Inferior parietal cortex (tissue), 1 donor: Measurements from ENCODE around the gene MMP3.

ENCODE experiments used
- DNase-seq: peaks from one replicate; pipeline ENCODE4 v3.0.0-alpha.2; 2016; ENCODE audit errors: extremely low spot score

The MMP3 gene

GRCh38 chr11:102831489-102832440, 11.6 kb downstream of the MMP3 start:
- DNase-seq = no peak

GRCh38 chr11:102831128-102831488, 12.3 kb downstream of the MMP3 start:
- DNase-seq = no peak

- DNase-seq = no peak
Measured at GRCh38 chr11:102830001-102830727, 13.2 kb downstream of the MMP3 start.

GRCh38 chr11:102829316-102830000, 14.0 kb downstream of the MMP3 start:
- no peak for DNase-seq

GRCh38 chr11:102824556-102824955, 18.9 kb downstream of the MMP3 start:
- no peak for DNase-seq

GRCh38 chr11:102819491-102819890, 23.9 kb downstream of the MMP3 start:
- DNase-seq = no peak

GRCh38 chr11:102813484-102813883, 29.9 kb downstream of the MMP3 start:
- no peak for DNase-seq

- DNase-seq = no peak
Measured at GRCh38 chr11:102812188-102812587, 31.2 kb downstream of the MMP3 start.

GRCh38 chr11:102810950-102811660, 32.3 kb downstream of the MMP3 start:
- DNase-seq = peak; percentile 21

- no peak for DNase-seq
Measured at GRCh38 chr11:102809971-102810370, 33.4 kb downstream of the MMP3 start.

- no peak for DNase-seq
Measured at GRCh38 chr11:102807921-102808320, 35.5 kb downstream of the MMP3 start.

GRCh38 chr11:102806296-102806695, 37.1 kb downstream of the MMP3 start:
- DNase-seq = no peak

- no peak for DNase-seq
Measured at GRCh38 chr11:102802341-102802740, 41.1 kb downstream of the MMP3 start.

- DNase-seq = no peak
Measured at GRCh38 chr11:102800767-102801166, 42.6 kb downstream of the MMP3 start.

GRCh38 chr11:102799681-102800340, 43.6 kb downstream of the MMP3 start:
- no peak for DNase-seq

- DNase-seq = no peak
Measured at GRCh38 chr11:102798012-102798746, 45.2 kb downstream of the MMP3 start, which contains the start of gene MMP1. Gene MMP1, minus strand, starts transcription at chr11:102798160. Its CDS starts 68 bp downstream, at chr11:102798092.

- no peak for DNase-seq
Measured at GRCh38 chr11:102794382-102794781, 49.0 kb downstream of the MMP3 start.

- DNase-seq = no peak
Measured at GRCh38 chr11:102793677-102794290, 49.6 kb downstream of the MMP3 start.

GRCh38 chr11:102792604-102793003, 50.8 kb downstream of the MMP3 start:
- no peak for DNase-seq
